KMS-11 (cell line): Measurements from ENCODE around the gene OR2AK2.

Experiments
- H2AFZ ChIP-seq: fragments of 200-600 bp; sonication (generic); 2 replicates; pipeline ENCODE4 v1.6.1; 2016; ENCODE audit warnings: antibody characterized with exemption, mixed run types, low read depth
- H3K27ac ChIP-seq: fragments of 200-600 bp; sonication (generic); 2 replicates; pipeline ENCODE4 v1.6.1; 2016; ENCODE audit warnings: mild to moderate bottlenecking, mixed run types
- H3K27me3 ChIP-seq: fragments of 200-600 bp; sonication (generic); 2 replicates; pipeline ENCODE4 v1.6.1; 2017; ENCODE audit warnings: mild to moderate bottlenecking, low read depth, mixed run types, moderate library complexity; ENCODE audit not compliant: insufficient read depth
- H3K36me3 ChIP-seq: fragments of 200-600 bp; sonication (generic); 2 replicates; pipeline ENCODE4 v1.6.1; 2017; ENCODE audit warnings: mild to moderate bottlenecking, mixed run types; ENCODE audit not compliant: insufficient read depth
- H3K4me1 ChIP-seq: fragments of 200-600 bp; sonication (generic); 2 replicates; pipeline ENCODE4 v1.6.1; 2016; ENCODE audit warnings: mild to moderate bottlenecking, low read depth, mixed run types; ENCODE audit not compliant: poor library complexity, severe bottlenecking
- H3K4me2 ChIP-seq: fragments of 200-600 bp; sonication (generic); 2 replicates; pipeline ENCODE4 v1.7.0; 2016; ENCODE audit warnings: mild to moderate bottlenecking, mixed run types
- H3K4me3 ChIP-seq: fragments of 200-600 bp; sonication (generic); IDR thresholded peaks from 2 replicates; pipeline ENCODE4 v1.6.1; 2017; ENCODE audit warnings: low read depth, low read length, mixed read lengths; ENCODE audit not compliant: insufficient read depth
- H3K79me2 ChIP-seq: fragments of 200-600 bp; sonication (generic); 2 replicates; pipeline ENCODE4 v1.6.1; 2016; ENCODE audit warnings: low read depth, mixed run types; ENCODE audit not compliant: insufficient read depth
- H3K9ac ChIP-seq: fragments of 200-600 bp; sonication (generic); 2 replicates; pipeline ENCODE4 v1.6.1; 2016; ENCODE audit warnings: mild to moderate bottlenecking, mixed run types
- H4K20me1 ChIP-seq: fragments of 200-600 bp; sonication (generic); 2 replicates; pipeline ENCODE4 v1.6.1; 2016; ENCODE audit warnings: mild to moderate bottlenecking, mixed run types; ENCODE audit not compliant: insufficient read depth
- TF ChIP-seq, protein P1 (sequence below): fragments of 200-600 bp; sonication (generic); conservative IDR thresholded peaks from 2 replicates; pipeline ENCODE4 v1.6.1; 2017; ENCODE audit warnings: low read depth, mild to moderate bottlenecking, antibody characterized with exemption, low read length, moderate library complexity, mixed read lengths

OR2AK2 gene

GRCh38 chr1:248000169-248000568 is 35.1 kb downstream of the OR2AK2 start:
- Histone ChIP-seq H3K79me2 (no peaks in the 10 kb centered on the region), H3K4me2 (no peak overlapping the region), H4K20me1 (no peaks in the 10 kb centered on the region), H3K27ac (no peak overlapping the region), H3K27me3 (no peaks in the 10 kb centered on the region), H2AFZ (no peak overlapping the region), H3K9ac (no peak overlapping the region), H3K36me3 (no peaks in the 10 kb centered on the region), H3K4me3 (no peak overlapping the region), H3K4me1 (no peaks in the 10 kb centered on the region)
- TF ChIP-seq, protein P1, sequence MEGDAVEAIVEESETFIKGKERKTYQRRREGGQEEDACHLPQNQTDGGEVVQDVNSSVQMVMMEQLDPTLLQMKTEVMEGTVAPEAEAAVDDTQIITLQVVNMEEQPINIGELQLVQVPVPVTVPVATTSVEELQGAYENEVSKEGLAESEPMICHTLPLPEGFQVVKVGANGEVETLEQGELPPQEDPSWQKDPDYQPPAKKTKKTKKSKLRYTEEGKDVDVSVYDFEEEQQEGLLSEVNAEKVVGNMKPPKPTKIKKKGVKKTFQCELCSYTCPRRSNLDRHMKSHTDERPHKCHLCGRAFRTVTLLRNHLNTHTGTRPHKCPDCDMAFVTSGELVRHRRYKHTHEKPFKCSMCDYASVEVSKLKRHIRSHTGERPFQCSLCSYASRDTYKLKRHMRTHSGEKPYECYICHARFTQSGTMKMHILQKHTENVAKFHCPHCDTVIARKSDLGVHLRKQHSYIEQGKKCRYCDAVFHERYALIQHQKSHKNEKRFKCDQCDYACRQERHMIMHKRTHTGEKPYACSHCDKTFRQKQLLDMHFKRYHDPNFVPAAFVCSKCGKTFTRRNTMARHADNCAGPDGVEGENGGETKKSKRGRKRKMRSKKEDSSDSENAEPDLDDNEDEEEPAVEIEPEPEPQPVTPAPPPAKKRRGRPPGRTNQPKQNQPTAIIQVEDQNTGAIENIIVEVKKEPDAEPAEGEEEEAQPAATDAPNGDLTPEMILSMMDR, result no peak

- no peak overlapping the region for H3K9ac ChIP-seq
- H3K4me3 ChIP-seq, result no peak overlapping the region
- no peak overlapping the region for H3K4me2 ChIP-seq
- no peaks in the 10 kb centered on the region for H3K27me3 ChIP-seq
- H4K20me1 ChIP-seq, result no peaks in the 10 kb centered on the region
- no peaks in the 10 kb centered on the region for H3K36me3 ChIP-seq
- H3K27ac ChIP-seq, result no peak overlapping the region
- H3K79me2 ChIP-seq, result no peaks in the 10 kb centered on the region
- no peak overlapping the region for H2AFZ ChIP-seq
- TF ChIP-seq, protein P1, result no peak
- H3K4me1 ChIP-seq, result no peaks in the 10 kb centered on the region
Observed at GRCh38 chr1:248007778-248008177, 42.7 kb downstream of the OR2AK2 start.

DNA sequence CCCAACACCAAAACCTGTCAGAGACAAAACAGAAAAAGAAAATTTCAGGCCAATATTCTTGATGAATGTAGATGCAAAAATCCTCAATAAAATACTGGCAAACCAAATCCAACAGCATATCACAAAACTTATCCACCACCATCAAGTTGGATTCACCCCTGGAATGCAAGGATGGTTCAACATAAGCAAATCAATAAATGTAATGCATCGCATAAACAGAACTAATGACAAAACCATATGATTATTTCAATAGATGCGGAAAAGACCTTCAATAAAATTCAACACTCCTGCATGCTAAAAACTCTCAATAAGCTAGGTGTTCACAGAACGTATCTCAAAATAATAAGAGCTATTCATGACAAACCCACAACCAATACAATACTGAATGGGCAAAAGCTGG is 44.6 kb downstream of the OR2AK2 start:
- Histone ChIP-seq H3K4me2 (no peak overlapping the region), H2AFZ (no peak overlapping the region), H3K36me3 (no peaks in the 10 kb centered on the region), H3K79me2 (no peaks in the 10 kb centered on the region), H3K27ac (no peak overlapping the region), H3K9ac (no peak overlapping the region), H3K4me3 (no peak overlapping the region), H4K20me1 (no peaks in the 10 kb centered on the region), H3K27me3 (no peaks in the 10 kb centered on the region), H3K4me1 (no peaks in the 10 kb centered on the region)
- TF ChIP-seq, protein P1, result no peak

GRCh38 chr1:248013229-248013710 is 48.2 kb downstream of the OR2AK2 start, which contains the start of gene OR2L5:
Gene OR2L5, plus strand, starts transcription at chr1:248013660. Its CDS starts 8,288 bp downstream, at chr1:248021948.
- no peak within 1 kb of the TSS for H3K4me3 ChIP-seq
- no peak within 1 kb of the TSS for H3K4me2 ChIP-seq

More at GRCh38 chr1:248013229-248013710, 48.2 kb downstream of the OR2AK2 start, which contains the start of gene OR2L5:
- H3K36me3 ChIP-seq, result no peaks in the 10 kb centered on the region
- no peak within 1 kb of the TSS for H2AFZ ChIP-seq
- H4K20me1 ChIP-seq, result no peaks in the 10 kb centered on the region
- H3K27ac ChIP-seq, result no peak within 1 kb of the TSS
- no peaks in the 10 kb centered on the region for H3K4me1 ChIP-seq
- TF ChIP-seq, protein P1, result no peak
- no peak within 1 kb of the TSS for H3K9ac ChIP-seq
- no peaks in the 10 kb centered on the region for H3K27me3 ChIP-seq
- H3K79me2 ChIP-seq, result no peaks in the 10 kb centered on the region
